GM18505 (cell line): ENCODE measurements around the gene CHSY1.

Source experiments
- ATAC-seq: cut with Tn5 transposase; IDR thresholded peaks from one replicate; pipeline ENCODE4 v1.9.1; 2021; ENCODE audit not compliant: unreplicated experiment
- POLR2A ChIP-seq: IDR thresholded peaks from 4 replicates; pipeline ENCODE4 v1.6.1; 2011; ENCODE audit warnings: borderline replicate concordance; ENCODE audit not compliant: insufficient read depth, insufficient read length; ENCODE audit errors: extremely low read depth

The CHSY1 gene

DNA sequence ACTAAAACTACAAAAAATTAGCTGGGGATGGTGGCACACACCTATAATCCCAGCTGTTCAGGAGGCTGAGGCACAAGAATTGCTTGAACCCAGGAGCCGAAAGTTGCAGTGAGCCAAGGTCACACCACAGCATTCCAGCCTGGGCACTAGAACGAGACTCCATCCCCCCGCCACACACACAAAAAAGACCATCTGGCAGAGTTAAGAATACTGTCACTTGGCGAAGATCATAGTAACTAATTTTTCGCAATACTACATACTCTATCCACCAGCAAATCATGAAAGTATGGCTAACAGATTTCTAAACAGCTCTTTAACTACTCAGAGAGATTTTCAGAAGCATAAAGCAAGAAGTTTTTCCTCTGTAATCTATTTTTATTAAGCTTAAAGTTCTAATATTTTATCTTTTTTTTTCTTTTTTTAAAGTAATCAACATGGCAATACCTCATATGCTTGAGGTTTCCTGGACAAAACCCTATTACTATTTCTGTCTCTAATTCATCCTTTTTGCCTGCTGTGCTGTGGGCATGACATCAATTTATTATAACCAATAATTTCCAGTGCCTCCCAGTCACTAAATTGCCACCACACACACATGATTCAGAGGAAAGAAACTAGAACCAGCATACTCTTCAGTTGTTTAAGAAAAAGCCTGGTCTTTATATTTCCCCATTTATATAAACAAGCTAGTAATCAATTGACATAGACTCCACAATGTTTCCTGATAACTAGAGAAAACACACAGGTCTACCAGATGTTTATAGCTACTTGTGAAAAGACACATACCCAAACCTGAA lies 46.9 kb downstream of the CHSY1 start:
- no peak for TF ChIP-seq POLR2A
- no peak for ATAC-seq

- ATAC-seq = no peak
- TF ChIP-seq POLR2A = no peak
Observed at GRCh38 chr15:101203607-101204189, 48.1 kb downstream of the CHSY1 start.

DNA sequence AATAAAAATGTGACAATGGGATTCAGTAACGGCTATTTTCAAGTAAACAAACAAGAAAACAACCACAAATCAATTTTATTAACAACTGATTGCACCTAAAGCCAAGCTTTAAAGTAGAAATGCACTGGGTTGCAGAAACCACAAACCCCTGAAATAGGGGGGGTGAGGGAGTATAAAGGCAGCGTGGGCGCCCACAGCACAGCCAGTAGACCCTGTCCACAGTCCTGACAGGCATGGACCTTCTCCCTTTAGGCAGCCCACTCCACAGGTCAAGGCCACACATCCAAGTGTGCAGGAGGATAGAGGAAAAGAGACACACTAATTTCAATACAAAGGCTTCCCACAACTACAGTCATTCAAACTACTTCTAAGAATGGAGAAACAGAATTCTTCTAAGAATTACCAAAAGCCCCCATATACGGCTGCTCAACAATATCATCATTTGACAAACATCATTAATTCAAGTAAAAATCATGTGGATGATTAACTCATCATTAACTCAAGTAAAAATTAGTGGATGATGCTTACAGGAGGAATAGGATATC lies 48.7 kb downstream of the CHSY1 start:
- TF ChIP-seq POLR2A = no peak
- no peak for ATAC-seq

- no peak for ATAC-seq
- TF ChIP-seq POLR2A = no peak
Observed at GRCh38 chr15:101201411-101202174, 50.3 kb downstream of the CHSY1 start.

DNA sequence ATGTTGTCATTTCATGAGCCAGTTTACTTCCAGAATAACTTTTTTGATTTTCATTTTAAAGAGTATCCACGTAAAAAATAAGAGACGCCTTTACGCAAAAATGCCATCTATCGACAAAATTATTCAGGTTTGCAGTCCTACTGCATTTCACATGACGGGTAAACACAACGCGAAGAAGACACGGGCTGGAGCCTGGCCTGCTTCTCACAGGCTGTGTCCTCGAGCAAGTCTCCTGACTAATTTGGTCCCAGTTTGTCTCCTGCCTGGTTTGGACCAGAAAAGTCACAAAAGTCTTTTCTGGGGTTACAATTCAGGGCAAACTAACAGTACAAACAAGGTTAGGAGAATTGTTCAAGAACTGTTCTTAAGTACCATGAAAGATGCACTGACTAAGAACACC lies 51.7 kb downstream of the CHSY1 start:
- no peak for ATAC-seq
- TF ChIP-seq POLR2A = no peak

GRCh38 chr15:101198800-101199199 lies 53.0 kb downstream of the CHSY1 start:
- ATAC-seq = no peak
- TF ChIP-seq POLR2A = no peak

GRCh38 chr15:101198031-101198575 lies 53.7 kb downstream of the CHSY1 start:
- no peak for TF ChIP-seq POLR2A

DNA sequence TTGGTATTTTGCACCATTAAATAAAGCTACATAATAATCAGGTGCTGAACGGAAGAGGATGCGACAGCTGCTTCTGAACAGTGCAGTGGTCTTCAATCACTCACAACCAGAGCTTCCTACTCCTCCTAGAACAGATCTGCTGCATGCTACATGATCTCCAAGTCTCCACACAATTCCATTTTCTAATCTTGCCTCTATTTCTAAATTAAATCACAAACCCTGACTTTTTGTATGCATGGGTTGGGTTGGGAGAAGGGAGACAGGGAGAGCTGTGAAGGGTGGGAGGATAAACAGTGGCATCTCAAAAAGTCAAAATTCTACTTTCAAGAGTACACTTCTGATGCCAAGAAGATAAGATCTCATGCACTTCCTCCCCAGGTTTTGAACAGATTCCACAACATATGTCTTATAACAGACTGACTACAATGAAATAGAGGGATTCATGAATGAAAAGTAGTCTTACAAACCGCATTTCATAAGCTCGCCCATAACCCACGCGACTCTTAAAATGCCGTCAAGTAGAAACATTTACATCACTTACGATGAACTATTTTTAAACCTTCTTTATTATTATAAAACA lies 57.2 kb downstream of the CHSY1 start:
- no peak for ATAC-seq
- no peak for TF ChIP-seq POLR2A

More at GRCh38 chr15:101198031-101198575, 53.7 kb downstream of the CHSY1 start:
- no peak for ATAC-seq

DNA sequence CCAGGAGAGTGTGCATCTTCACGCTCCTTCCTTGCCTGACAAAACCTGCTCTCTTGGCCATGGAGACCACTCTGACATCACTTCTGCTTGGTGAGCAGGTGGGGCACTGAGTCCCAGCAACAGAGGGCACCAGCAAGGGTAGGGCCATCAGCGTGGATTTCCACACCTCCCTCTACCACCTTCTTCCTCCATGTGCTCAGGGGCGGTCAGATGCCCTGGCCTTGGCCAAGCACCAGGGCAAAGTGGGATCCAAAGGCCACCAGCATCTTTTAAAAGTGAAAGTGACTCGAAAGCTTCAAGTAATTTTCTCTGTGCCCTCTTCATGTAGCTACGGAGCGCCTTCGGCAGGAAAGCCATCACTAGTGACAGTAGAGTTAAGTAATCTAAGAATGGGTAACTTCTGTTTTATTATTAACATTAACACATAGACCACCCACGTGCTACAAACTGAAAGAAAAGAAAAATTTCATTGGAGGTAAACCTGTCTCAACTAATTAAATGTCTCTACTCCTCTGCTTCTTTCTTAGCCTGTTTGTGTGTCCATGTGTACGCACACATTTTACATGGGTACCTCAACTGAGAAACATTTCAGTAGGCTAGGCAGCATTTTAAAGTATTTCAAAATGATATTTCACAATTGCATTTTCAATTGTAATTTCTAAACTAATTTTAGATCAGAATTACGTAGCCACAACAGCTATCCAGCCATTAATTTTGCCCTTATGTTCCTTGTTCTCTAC lies 57.9 kb downstream of the CHSY1 start:
- no peak for TF ChIP-seq POLR2A
- ATAC-seq = no peak

GRCh38 chr15:101193120-101193644 lies 58.7 kb downstream of the CHSY1 start:
- TF ChIP-seq POLR2A = no peak
- ATAC-seq = no peak

DNA sequence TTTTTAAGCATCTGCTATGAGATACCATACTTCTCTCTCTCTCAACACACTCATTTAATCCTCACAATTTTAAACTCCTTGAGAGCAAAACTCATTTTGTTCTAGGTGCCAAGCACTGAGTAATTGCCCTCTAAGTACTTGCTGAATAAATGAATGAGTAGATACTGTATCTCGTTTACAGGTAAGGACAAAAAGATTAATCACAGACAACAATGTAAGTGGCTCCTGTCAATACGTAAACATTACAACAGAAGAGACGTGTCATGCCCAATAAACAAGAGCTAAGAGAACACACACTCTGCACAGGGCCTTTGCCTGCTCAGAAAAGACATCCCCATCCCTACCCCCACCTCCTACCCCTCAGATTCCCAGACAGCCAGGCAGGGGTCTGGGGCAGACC lies 59.8 kb downstream of the CHSY1 start:
- TF ChIP-seq POLR2A = no peak
- no peak for ATAC-seq

DNA sequence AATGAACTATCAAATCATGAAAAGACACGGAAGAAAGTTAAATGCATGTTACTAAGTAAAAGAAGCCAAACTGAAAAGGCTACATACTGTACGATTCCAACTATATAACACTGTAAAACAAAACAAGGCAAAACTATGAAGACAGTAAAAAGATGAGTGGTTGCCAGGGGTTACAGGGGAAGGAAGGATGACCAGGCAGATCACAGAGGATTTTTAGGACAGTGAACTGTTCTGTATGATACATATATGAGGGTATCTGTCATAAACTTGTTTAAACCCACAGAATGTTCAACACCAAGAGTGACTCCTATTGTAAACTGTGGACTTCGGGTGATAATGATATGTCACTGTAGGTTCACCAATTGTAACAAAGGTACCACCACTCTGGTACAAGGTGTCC lies 60.6 kb downstream of the CHSY1 start:
- no peak for ATAC-seq
- TF ChIP-seq POLR2A = no peak

DNA sequence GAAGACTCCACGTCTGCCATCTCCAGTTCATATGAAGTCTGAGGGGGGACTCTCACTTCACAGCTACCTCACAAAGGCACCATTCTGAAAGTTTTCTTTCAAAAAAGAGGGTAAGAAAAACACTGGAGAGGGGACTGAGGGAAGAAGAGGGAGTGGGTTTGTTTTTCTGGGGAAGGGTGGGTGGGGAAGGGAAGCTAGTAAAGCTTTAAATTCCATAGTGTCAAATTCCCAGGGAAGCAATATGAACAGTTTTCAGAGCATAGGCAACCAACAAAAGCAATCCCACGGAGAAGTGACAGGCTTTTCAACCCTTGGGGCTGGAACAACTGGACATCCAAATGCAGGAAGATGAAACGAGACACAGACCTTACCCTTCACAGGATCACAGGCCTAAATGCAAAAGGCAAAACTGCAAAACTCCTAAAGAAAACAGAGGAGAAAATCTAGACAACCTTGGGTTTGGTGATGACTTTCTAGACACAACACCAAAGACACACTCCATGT lies 61.7 kb downstream of the CHSY1 start:
- no peak for ATAC-seq
- TF ChIP-seq POLR2A = no peak
